Hepatocyte (in vitro differentiated cells): ENCODE data around the gene RPAP3. TPM values are rescaled to one million over a fixed set of nuclear protein-coding genes. Genes with fewer than 3 reads are reported as not detected.

ENCODE experiments used
- DNase-seq: peaks from one replicate; pipeline ENCODE4 v3.0.0-alpha.2; 2016; ENCODE audit warnings: low spot score
- H2AFZ ChIP-seq: fragments of 200-600 bp; sonication (generic); 2 replicates; pipeline ENCODE4 v1.6.0; 2016; ENCODE audit warnings: antibody characterized with exemption, mild to moderate bottlenecking
- H3K27ac ChIP-seq: fragments of 200-600 bp; sonication (generic); 2 replicates; pipeline ENCODE4 v1.5.1; 2016; ENCODE audit warnings: mild to moderate bottlenecking
- H3K27me3 ChIP-seq: fragments of 200-600 bp; sonication (generic); 2 replicates; pipeline ENCODE4 v1.6.1; 2016
- H3K36me3 ChIP-seq: fragments of 200-600 bp; sonication (generic); replicated peaks from 2 replicates; pipeline ENCODE4 v1.5.1; 2016; ENCODE audit warnings: low read depth; ENCODE audit not compliant: insufficient read depth
- H3K4me1 ChIP-seq: fragments of 200-600 bp; sonication (generic); 2 replicates; pipeline ENCODE4 v1.5.1; 2016; ENCODE audit warnings: mild to moderate bottlenecking, moderate library complexity; ENCODE audit not compliant: insufficient read depth
- H3K4me2 ChIP-seq: fragments of 200-600 bp; sonication (generic); 2 replicates; pipeline ENCODE4 v1.6.0; 2016
- H3K4me3 ChIP-seq: fragments of 200-600 bp; sonication (generic); 2 replicates; pipeline ENCODE4 v1.5.1; 2016; ENCODE audit warnings: mild to moderate bottlenecking
- H3K79me2 ChIP-seq: fragments of 200-600 bp; sonication (generic); 2 replicates; pipeline ENCODE4 v1.6.0; 2017; ENCODE audit warnings: mild to moderate bottlenecking
- H3K9me2 ChIP-seq: fragments of 200-600 bp; sonication (generic); replicated peaks from 2 replicates; pipeline ENCODE4 v1.6.0; 2017; ENCODE audit warnings: mild to moderate bottlenecking; ENCODE audit not compliant: insufficient read depth
- H3K9me3 ChIP-seq: fragments of 200-600 bp; sonication (generic); 2 replicates; pipeline ENCODE4 v1.5.1; 2016; ENCODE audit warnings: low read depth, mild to moderate bottlenecking
- H4K20me1 ChIP-seq: fragments of 200-600 bp; sonication (generic); 2 replicates; pipeline ENCODE4 v1.6.0; 2016; ENCODE audit warnings: mild to moderate bottlenecking; ENCODE audit not compliant: insufficient read depth, poor library complexity, severe bottlenecking
- CTCF ChIP-seq: fragments of 200-600 bp; sonication (generic); IDR thresholded peaks from 2 replicates; pipeline ENCODE4 v1.5.1; 2016; ENCODE audit warnings: antibody characterized with exemption, mild to moderate bottlenecking; ENCODE audit not compliant: poor library complexity
- EZH2 ChIP-seq: fragments of 200-600 bp; sonication (generic); IDR thresholded peaks from 2 replicates; pipeline ENCODE4 v1.6.1; 2016; ENCODE audit warnings: antibody characterized with exemption, mild to moderate bottlenecking, borderline replicate concordance
- EZH2phosphoT487 ChIP-seq: fragments of 200-600 bp; sonication (generic); IDR thresholded peaks from one replicate; pipeline ENCODE4 v1.6.1; 2018; ENCODE audit warnings: antibody characterized with exemption, mild to moderate bottlenecking, low read depth, moderate library complexity; ENCODE audit not compliant: unreplicated experiment, severe bottlenecking
- WGBS: methylation state at CpG from one replicate; pipeline ENCODE4 v1.1.6; 2016; ENCODE audit warnings: low lambda C conversion rate; ENCODE audit errors: missing lambda C conversion rate; 5-methylcytosine and 5-hydroxymethylcytosine counted together
- polyA plus RNA-seq: library from polyadenylated mRNA; unstranded; fragments of >200 nt; fragmentation: Nextera tagmentation; extraction: Ambion mirVana; gene quantifications from 2 replicates; pipeline ENCODE4 v1.2.1, GENCODE V29; 2016
- total RNA-seq: library from RNA; depleted of rRNA; stranded (reverse); fragments of >200 nt; gene quantifications from 2 replicates; pipeline ENCODE4 v1.2.3, GENCODE V29; 2014

The RPAP3 gene
- total and polyA plus RNA-seq, 2 experiments from 2014 or later = 21.7 to 23.4 TPM

GRCh38 chr12:47753021-47754001 lies 47.5 kb upstream of the RPAP3 start:
- Histone ChIP-seq H3K4me3 (no peak overlapping the region), H3K27ac (peak overlapping the region; percentile 3), H3K9me3 (no peaks in the 10 kb centered on the region), H2AFZ (no peak overlapping the region), H3K27me3 (no peaks in the 10 kb centered on the region), H3K4me1 (peaks cover 17% of the 10 kb centered on the region), H3K4me2 (no peak overlapping the region), H3K79me2 (no peaks in the 10 kb centered on the region), H3K9me2 (no peaks in the 10 kb centered on the region), H3K36me3 (no peaks in the 10 kb centered on the region), H4K20me1 (no peaks in the 10 kb centered on the region)
- DNase-seq = no peak
- TF ChIP-seq EZH2 = no peak
- no peak for TF ChIP-seq EZH2phosphoT487
- WGBS = 67% methylated on average over 11 of the region's 11 CpGs

GRCh38 chr12:47752552-47752951 lies 46.7 kb upstream of the RPAP3 start:
- H3K36me3 ChIP-seq = no peaks in the 10 kb centered on the region
- no peak overlapping the region for H2AFZ ChIP-seq
- no peak for DNase-seq
- no peaks in the 10 kb centered on the region for H3K9me3 ChIP-seq
- H3K4me2 ChIP-seq = no peak overlapping the region
- no peaks in the 10 kb centered on the region for H3K79me2 ChIP-seq
- H3K27ac ChIP-seq = no peak overlapping the region
- H4K20me1 ChIP-seq = no peaks in the 10 kb centered on the region
- H3K4me3 ChIP-seq = no peak overlapping the region
- 87% methylated on average over 7 of the region's 7 CpGs for WGBS
- peaks cover 11% of the 10 kb centered on the region for H3K4me1 ChIP-seq
- no peaks in the 10 kb centered on the region for H3K9me2 ChIP-seq
- TF ChIP-seq EZH2phosphoT487 = no peak
- no peak for TF ChIP-seq EZH2
- TF ChIP-seq CTCF = no peak
- no peaks in the 10 kb centered on the region for H3K27me3 ChIP-seq

GRCh38 chr12:47752121-47752520 lies 46.3 kb upstream of the RPAP3 start:
- DNase-seq = no peak
- H2AFZ ChIP-seq = no peak overlapping the region
- WGBS = 93% methylated on average over 4 of the region's 4 CpGs
- no peaks in the 10 kb centered on the region for H3K79me2 ChIP-seq
- no peaks in the 10 kb centered on the region for H3K9me2 ChIP-seq
- H3K36me3 ChIP-seq = no peaks in the 10 kb centered on the region
- no peaks in the 10 kb centered on the region for H3K9me3 ChIP-seq
- H3K4me3 ChIP-seq = no peak overlapping the region
- H3K4me1 ChIP-seq = peaks cover 10% of the 10 kb centered on the region
- TF ChIP-seq CTCF = no peak
- H3K27ac ChIP-seq = no peak overlapping the region
- H4K20me1 ChIP-seq = no peaks in the 10 kb centered on the region
- no peaks in the 10 kb centered on the region for H3K27me3 ChIP-seq
- H3K4me2 ChIP-seq = no peak overlapping the region

DNA sequence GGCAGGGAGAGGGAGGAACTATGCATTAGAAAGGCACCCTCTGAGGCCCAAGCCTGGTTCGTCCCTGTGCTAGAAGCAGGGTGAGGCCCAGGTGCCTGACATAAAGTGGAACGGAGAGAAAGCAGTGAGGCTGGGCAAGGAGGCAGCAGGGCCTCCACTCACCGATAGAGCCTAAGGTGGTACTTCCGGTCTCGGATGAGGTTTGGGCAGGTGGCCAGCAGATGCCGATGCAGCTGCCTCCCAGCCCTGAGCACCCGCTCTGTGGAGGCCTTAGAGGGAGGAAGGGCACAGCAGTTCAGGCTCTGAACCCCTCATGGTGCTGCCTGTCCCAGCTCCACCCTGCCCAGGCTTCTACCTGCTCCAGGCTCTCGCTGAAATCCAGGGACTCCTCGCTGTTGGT lies 45.7 kb upstream of the RPAP3 start:
- no peak overlapping the region for H3K27ac ChIP-seq
- no peaks in the 10 kb centered on the region for H3K36me3 ChIP-seq
- H3K79me2 ChIP-seq = no peaks in the 10 kb centered on the region
- no peaks in the 10 kb centered on the region for H3K9me3 ChIP-seq
- H3K4me1 ChIP-seq = peaks cover 10% of the 10 kb centered on the region
- TF ChIP-seq EZH2 (no peak), EZH2phosphoT487 (no peak), CTCF (no peak)
- no peaks in the 10 kb centered on the region for H3K9me2 ChIP-seq
- WGBS = 93% methylated on average over 9 of the region's 9 CpGs
- H2AFZ ChIP-seq = no peak overlapping the region
- H4K20me1 ChIP-seq = no peaks in the 10 kb centered on the region
- H3K27me3 ChIP-seq = no peaks in the 10 kb centered on the region
- no peak overlapping the region for H3K4me2 ChIP-seq
- DNase-seq = no peak
- H3K4me3 ChIP-seq = no peak overlapping the region
